GM18951 (cell line): Measurements from ENCODE around the gene CNTRL.

Source experiments
- POLR2A ChIP-seq: IDR thresholded peaks from 4 replicates; pipeline ENCODE4 v1.6.1; 2011; ENCODE audit warnings: mild to moderate bottlenecking; ENCODE audit not compliant: insufficient read length, insufficient read depth; ENCODE audit errors: extremely low read depth
- in situ Hi-C: fragments of 300-500 bp; cut with MboI; formaldehyde crosslinking; loops from one replicate; pipeline ENCODE4 v1.12.0; 2022; ENCODE audit warnings: low sequenced_read_pairs, mixed read lengths, inconsistent platforms; ENCODE audit not compliant: unreplicated experiment

Gene CNTRL

GRCh38 chr9:121133104-121133816 lies 58.5 kb downstream of the CNTRL start:
- in situ Hi-C loops: no loop called here
- no peak for TF ChIP-seq POLR2A

- no peak for TF ChIP-seq POLR2A
- in situ Hi-C loops: no loop called here
Observed at GRCh38 chr9:121135642-121136041, 60.9 kb downstream of the CNTRL start.

DNA sequence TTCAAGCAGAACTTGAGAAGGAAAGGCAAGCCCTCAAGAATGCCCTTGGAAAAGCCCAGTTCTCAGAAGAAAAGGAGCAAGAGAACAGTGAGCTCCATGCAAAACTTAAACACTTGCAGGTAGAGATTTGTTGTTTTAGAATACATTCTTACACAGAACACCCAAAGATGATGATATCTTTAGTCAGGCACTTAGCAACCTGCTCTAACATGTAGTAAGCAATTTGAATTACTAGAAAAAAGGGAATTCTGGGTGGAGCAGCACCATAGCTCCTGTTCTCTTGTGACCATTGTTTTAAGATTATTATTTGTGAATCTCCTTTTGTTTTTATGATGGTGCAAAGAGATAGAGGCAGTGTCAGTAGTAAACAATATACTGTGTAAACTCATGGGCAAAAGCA lies 63.8 kb downstream of the CNTRL start:
- in situ Hi-C loops: no loop called here
- no peak for TF ChIP-seq POLR2A

DNA sequence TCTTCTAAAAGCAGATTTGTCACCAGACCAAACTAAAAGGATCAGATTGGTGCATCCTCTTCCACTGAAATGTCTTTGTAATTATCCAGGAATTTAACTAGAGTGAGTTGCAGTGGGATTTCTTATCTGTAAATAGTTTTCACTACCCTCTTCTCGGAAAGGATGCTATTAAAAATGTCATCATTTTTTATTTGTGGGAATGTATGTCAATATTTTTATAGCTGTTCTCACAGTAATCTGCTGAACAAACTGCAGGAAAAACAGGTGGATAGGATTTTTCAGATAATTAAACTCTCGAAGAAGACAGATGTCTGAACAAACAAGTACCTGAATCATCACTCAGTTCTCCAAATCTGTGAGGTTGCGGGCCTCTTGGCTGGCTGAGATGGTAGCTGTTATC lies 64.2 kb downstream of the CNTRL start:
- in situ Hi-C loops: no loop called here
- no peak for TF ChIP-seq POLR2A

- TF ChIP-seq POLR2A: no peak
- in situ Hi-C loops: no loop called here
Observed at GRCh38 chr9:121140162-121140561, 65.4 kb downstream of the CNTRL start.

DNA sequence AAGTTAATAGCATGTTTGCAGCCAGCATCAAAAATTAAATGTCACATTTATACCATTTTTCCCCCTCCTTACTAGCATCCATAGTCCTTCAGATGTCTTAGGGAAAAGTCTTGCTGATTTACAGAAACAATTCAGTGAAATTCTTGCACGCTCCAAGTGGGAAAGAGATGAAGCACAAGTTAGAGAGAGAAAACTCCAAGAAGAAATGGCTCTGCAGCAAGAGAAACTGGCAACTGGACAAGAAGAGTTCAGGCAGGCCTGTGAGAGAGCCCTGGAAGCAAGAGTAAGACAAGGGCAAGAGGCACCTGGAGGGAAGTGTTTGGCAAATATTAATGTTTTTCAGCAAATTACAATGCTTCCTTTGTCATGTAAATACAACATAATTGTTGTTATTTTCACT lies 66.6 kb downstream of the CNTRL start:
- TF ChIP-seq POLR2A: no peak
- in situ Hi-C loops: no loop called here

- in situ Hi-C loops: no loop called here
- no peak for TF ChIP-seq POLR2A
Observed at GRCh38 chr9:121141706-121142105, 67.0 kb downstream of the CNTRL start.

DNA sequence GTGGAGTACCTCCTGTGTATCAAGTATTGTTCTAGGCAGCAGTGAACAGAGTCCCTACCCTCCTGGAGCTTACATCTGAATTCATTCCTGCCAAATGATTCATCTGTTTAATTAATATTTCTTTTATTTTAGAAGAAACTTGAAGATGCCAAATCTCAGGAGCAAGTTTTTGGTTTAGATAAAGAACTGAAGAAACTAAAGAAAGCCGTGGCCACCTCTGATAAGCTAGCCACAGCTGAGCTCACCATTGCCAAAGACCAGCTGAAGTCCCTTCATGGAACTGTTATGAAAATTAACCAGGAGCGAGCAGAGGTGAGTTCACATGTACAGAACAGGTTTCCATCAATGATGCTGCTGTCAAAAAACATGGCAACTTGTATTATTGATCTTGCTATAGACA lies 69.0 kb downstream of the CNTRL start:
- in situ Hi-C loops: no loop called here
- TF ChIP-seq POLR2A: no peak

GRCh38 chr9:121144482-121144881 lies 69.7 kb downstream of the CNTRL start:
- in situ Hi-C loops: no loop called here
- no peak for TF ChIP-seq POLR2A

DNA sequence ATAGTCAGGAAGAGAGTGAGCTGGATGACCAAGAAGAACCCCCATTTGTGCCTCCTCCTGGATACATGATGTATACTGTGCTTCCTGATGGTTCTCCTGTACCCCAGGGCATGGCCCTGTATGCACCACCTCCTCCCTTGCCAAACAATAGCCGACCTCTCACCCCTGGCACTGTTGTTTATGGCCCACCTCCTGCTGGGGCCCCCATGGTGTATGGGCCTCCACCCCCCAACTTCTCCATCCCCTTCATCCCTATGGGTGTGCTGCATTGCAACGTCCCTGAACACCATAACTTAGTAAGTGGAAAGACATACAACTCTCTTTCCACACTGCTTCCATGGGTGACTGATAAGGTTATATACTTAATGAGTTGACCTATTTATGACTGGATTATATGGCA lies 75.4 kb downstream of the CNTRL start:
- in situ Hi-C loops: no loop called here
- TF ChIP-seq POLR2A: no peak

GRCh38 chr9:121153642-121154041 lies 78.9 kb downstream of the CNTRL start:
- no peak for TF ChIP-seq POLR2A
- in situ Hi-C loops: no loop called here

DNA sequence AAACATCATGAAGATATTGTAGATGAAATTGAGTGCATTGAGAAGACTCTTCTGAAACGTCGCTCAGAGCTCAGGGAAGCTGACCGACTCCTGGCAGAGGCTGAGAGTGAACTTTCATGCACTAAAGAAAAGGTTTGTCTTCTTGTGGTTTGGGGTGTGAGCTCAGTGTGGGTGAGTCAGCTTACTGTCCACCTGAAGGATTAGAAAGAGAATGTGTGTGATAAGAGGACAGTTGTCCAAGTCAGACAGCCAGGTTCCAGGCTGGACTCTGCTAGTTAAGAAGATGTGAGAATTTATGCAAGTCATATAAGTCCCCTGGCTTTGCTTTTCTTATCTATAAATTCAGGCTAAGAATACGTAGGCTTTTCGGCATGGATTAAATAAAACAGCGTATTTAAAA lies 80.0 kb downstream of the CNTRL start:
- in situ Hi-C loops: no loop called here
- no peak for TF ChIP-seq POLR2A

GRCh38 chr9:121156263-121156731 lies 81.5 kb downstream of the CNTRL start:
- no peak for TF ChIP-seq POLR2A
- in situ Hi-C loops: no loop called here

- TF ChIP-seq POLR2A: no peak
- in situ Hi-C loops: no loop called here
Observed at GRCh38 chr9:121157939-121158338, 83.2 kb downstream of the CNTRL start.

- in situ Hi-C loops: no loop called here
Observed at GRCh38 chr9:121160025-121160424, 85.3 kb downstream of the CNTRL start.

More at GRCh38 chr9:121160025-121160424, 85.3 kb downstream of the CNTRL start:
- no peak for TF ChIP-seq POLR2A
